Lung (tissue), 12 donors: ENCODE results near the gene PXDN. TPM values are rescaled to one million over a fixed set of nuclear protein-coding genes. Genes with fewer than 3 reads are reported as not detected.
"Not testable (repeated sequence)": the region's sequence is repeated elsewhere in the genome, so short reads cannot be mapped to it uniquely, and the experiment has no call there.

ENCODE experiments used
- ATAC-seq: fragments of 200-7000 bp; cut with Tn5 transposase; one replicate; pipeline ENCODE4 v1.9.1; 2020; ENCODE audit warnings: moderate number of reproducible peaks; ENCODE audit not compliant: insufficient read depth, low FRiP score
- DNase-seq, 3 donors: peaks; one replicate each; pipeline ENCODE4 v3.0.0-alpha.2; 2013 to 2017
- H3K27ac ChIP-seq, 2 donors: one replicate each; pipeline ENCODE4 v1.5.1; 2013; ENCODE audit warnings: mild to moderate bottlenecking in 2 of 2, moderate library complexity in 2 of 2, control low read depth in 1 of 2, inconsistent platforms in 1 of 2, low read depth in 1 of 2, low read length in 1 of 2
- H3K27me3 ChIP-seq, 3 donors: one replicate each; pipeline ENCODE4 v1.5.1; 2013; ENCODE audit warnings: low read length in 2 of 3; ENCODE audit not compliant: control insufficient read depth in 3 of 3, insufficient read depth in 3 of 3
- H3K36me3 ChIP-seq, 4 donors: one replicate each; pipeline ENCODE4 v1.5.1; 2013; ENCODE audit warnings: low read length in 4 of 4, mild to moderate bottlenecking in 1 of 4, moderate library complexity in 1 of 4; ENCODE audit not compliant: control insufficient read depth in 4 of 4, insufficient read depth in 4 of 4
- H3K4me1 ChIP-seq, 5 donors: one replicate each; pipeline ENCODE4 v1.5.1; 2013; ENCODE audit warnings: low read length in 5 of 5, mild to moderate bottlenecking in 2 of 5, moderate library complexity in 1 of 5; ENCODE audit not compliant: control insufficient read depth in 5 of 5, insufficient read depth in 5 of 5
- H3K4me3 ChIP-seq: one replicate; pipeline ENCODE4 v1.5.1; 2013; ENCODE audit warnings: mild to moderate bottlenecking, control low read depth, moderate library complexity
- H3K9ac ChIP-seq, 2 donors: one replicate each; pipeline ENCODE4 v1.5.1; 2013; ENCODE audit warnings: low read length in 2 of 2, control low read depth in 1 of 2; ENCODE audit not compliant: insufficient read depth in 1 of 2
- H3K9me3 ChIP-seq, 4 donors: one replicate each; pipeline ENCODE4 v1.5.1; 2013; ENCODE audit warnings: low read length in 3 of 4, mild to moderate bottlenecking in 1 of 4, moderate library complexity in 1 of 4; ENCODE audit not compliant: control insufficient read depth in 4 of 4, insufficient read depth in 3 of 4
- CTCF ChIP-seq: IDR thresholded peaks from 2 replicates; pipeline ENCODE4 v1.5.1; 2012; ENCODE audit warnings: mild to moderate bottlenecking; ENCODE audit errors: control extremely low read depth, extremely low read depth
- WGBS, 2 donors: extraction: QIAGEN DNeasy Blood & Tissue Kit; methylation state at CpG; one replicate each; pipeline ENCODE4 v1.1.7; 2013; 5-methylcytosine and 5-hydroxymethylcytosine counted together
- polyA plus RNA-seq, 2 donors: library from polyadenylated mRNA; stranded (reverse); fragments of 200-250 nt; gene quantifications; one replicate each; pipeline ENCODE4 v1.2.1, GENCODE V29; 2013
- total RNA-seq, 2 donors: library from RNA; depleted of rRNA in 1 of 2; stranded (reverse); fragments of >200 nt in 1 of 2; gene quantifications; one replicate each; pipeline ENCODE4 v1.2.1, GENCODE V29; 2014 to 2021
- donor health status: control.
- donor health status: control.
- donor health status: Bipolar disorder and iron deficiency.
- donor health status: healthy.
- donor health status: DM: yes; HTN: yes; CAD: no.

Gene PXDN
- total and polyA plus RNA-seq, 4 donors, result 10.6 to 198 (median 45.1) TPM

GRCh38 chr2:1718339-1719220 is 25.7 kb downstream of the PXDN start:
- Histone ChIP-seq H3K27ac (no peak overlapping the region), H3K9ac (no peak overlapping the region), H3K36me3 (peaks cover 0 to 2% (median 0%) of the 10 kb centered on the region in 4 donors), H3K9me3 (no peaks in the 10 kb centered on the region), H3K27me3 (no peaks in the 10 kb centered on the region), H3K4me1 (peaks cover 7 to 27% (median 16%) of the 10 kb centered on the region in 5 donors), H3K4me3 (no peak overlapping the region)
- no peak for TF ChIP-seq CTCF
- DNase-seq (no peak), ATAC-seq (no peak)
- 95% methylated on average over 23 of the region's 23 CpGs for WGBS, 2 donors

DNA sequence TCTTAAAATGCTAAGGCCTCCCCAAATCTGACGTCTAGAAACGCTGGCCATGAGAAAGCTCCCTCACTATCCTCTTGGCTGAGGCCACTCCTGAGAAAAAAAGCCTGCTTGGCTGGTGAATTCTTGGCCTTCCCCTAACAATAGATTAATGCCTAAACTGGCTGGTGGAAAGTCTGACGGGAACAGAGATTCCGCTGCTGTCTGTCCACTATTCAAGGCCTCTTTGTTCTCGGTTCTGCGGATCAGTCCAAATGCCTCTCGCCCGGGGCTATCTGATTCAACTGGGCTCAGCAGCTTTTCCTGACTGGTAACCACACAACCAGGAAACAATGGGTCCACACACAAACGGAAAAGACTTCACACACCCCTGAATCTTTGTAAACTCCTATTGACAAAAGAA is 27.2 kb downstream of the PXDN start:
- ATAC-seq (no peak), DNase-seq (no peak)
- no peaks in the 10 kb centered on the region for H3K9me3 ChIP-seq
- no peaks in the 10 kb centered on the region for H3K27me3 ChIP-seq
- H3K27ac ChIP-seq, result peak overlapping the region; percentile 0 to 71
- H3K36me3 ChIP-seq, result peaks cover 0 to 2% (median 0%) of the 10 kb centered on the region in 4 donors
- 63 to 77% methylated on average over 9 of the region's 9 CpGs for WGBS, 2 donors
- no peak overlapping the region for H3K9ac ChIP-seq
- H3K4me1 ChIP-seq, result peaks cover 7 to 27% (median 19%) of the 10 kb centered on the region in 5 donors
- no peak for TF ChIP-seq CTCF
- H3K4me3 ChIP-seq, result no peak overlapping the region

DNA sequence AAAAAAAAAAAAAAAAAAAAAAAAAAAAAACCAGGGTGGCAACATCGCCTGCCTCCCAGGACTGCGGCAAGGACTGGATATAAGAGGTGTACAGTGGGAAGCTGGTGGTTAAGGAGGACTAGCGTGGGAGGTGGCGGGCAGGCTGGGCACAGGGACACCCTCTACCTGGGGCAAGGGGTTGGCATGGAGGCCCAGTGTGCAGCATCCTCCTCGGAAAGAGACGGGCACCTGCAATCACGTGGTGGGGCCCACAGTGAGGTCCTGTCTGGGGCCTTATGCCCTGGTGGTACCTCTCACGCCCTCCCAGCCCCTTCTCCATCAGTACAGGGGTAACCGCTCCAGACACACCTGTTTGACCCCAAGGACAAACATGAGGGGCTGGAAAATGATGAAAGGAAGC is 27.9 kb downstream of the PXDN start:
- H3K9me3 ChIP-seq, result no peaks in the 10 kb centered on the region
- H3K4me3 ChIP-seq, result no peak overlapping the region
- peak overlapping the region; percentile 0 to 71 for H3K27ac ChIP-seq
- ATAC-seq (no peak), DNase-seq (no peak)
- H3K4me1 ChIP-seq, result peaks cover 7 to 26% (median 19%) of the 10 kb centered on the region in 5 donors
- no peaks in the 10 kb centered on the region for H3K36me3 ChIP-seq
- no peak overlapping the region for H3K9ac ChIP-seq
- 91 to 93% methylated on average over 9 of the region's 9 CpGs for WGBS, 2 donors
- no peaks in the 10 kb centered on the region for H3K27me3 ChIP-seq
- TF ChIP-seq CTCF, result no peak

DNA sequence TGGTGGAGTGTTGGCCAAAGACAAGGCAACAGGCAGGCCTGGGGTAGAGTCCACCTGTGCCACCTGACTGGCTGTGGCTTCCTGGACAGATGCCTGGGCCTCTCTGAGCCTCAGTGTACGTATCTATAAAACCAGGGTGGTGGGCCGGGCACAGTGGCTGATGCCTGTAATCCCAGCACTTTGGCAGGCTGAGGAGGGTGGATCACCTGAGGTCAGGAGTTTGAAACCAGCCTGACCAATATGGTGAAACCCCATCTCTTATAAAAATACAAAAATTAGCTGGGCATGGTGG is 28.4 kb downstream of the PXDN start:
- 91 to 100% methylated on average over 2 of the region's 2 CpGs for WGBS, 2 donors
- peaks cover 7 to 21% (median 19%) of the 10 kb centered on the region in 5 donors for H3K4me1 ChIP-seq
- ATAC-seq, H3K4me3 ChIP-seq, DNase-seq, H3K9me3 ChIP-seq, H3K27me3 ChIP-seq, H3K9ac ChIP-seq, H3K36me3 ChIP-seq, H3K27ac ChIP-seq: not testable (repeated sequence)
